Head of caudate nucleus (tissue), 42 donors: ENCODE measurements around the gene LIMS1.
"Not testable (repeated sequence)": the region's sequence is repeated elsewhere in the genome, so short reads cannot be mapped to it uniquely, and the experiment has no call there.

Source experiments
- DNase-seq, 42 donors: peaks; one replicate each; pipeline versions ENCODE4 v3.0.0 to v3.0.0-alpha.2; 2020 to 2021; ENCODE audit warnings: mixed read lengths in 7 of 42
- intact Hi-C: fragments of 100-400 bp; cut with DNase I; formaldehyde crosslinking; loops from one replicate; pipeline ENCODE4 v1.15.0; 2022

LIMS1 gene

DNA sequence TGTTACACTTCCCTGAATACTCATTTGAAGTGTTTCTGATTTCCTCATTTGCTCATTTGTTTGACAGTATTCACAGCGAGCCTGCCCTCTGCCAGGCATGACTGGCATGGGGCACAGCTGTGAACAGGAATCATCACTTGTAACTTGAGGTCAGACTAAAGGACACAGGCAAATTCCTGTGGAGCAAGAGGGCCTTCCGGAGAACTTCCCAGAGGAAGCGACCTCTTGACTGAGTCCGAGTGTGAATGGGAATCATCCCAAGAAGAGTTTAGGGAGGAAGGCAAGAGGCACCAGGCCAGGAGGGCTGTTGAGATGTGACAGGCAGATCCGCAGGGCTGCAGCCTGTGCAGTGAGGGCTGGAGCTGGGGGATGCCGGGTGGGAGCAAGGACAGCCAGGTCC lies 45.4 kb downstream of the LIMS1 start:
- intact Hi-C loops, result loop anchor here (5.0 to 10.0 kb wide), 3 partner anchors 135 to 645 kb away; partner anchors contain the start of gene GCC2
- peak in 1 of 42 donors; percentile 16 for DNase-seq

DNA sequence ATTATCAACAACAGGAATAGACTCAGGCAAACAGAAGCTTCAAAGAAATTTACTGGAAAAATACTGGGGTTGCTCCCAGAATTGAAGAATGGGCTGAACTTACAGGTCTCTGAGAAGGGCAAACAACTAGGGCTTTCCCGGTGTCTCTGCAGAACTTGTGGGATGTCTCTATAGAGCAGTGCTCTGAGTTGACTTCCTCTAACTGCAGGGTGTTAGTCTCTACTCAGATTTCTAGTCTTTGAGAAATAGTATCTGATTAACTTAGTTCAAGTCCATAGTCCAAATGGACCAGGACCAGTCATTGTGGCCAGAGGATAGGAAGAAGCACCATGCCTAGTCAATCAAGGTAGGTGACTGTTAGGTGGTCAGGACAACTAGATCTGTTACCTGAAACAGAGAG lies 45.8 kb downstream of the LIMS1 start:
- no peak for DNase-seq
- intact Hi-C loops, result loop anchor here (5.0 to 10.0 kb wide), 3 partner anchors 135 to 645 kb away; partner anchors contain the start of gene GCC2

DNA sequence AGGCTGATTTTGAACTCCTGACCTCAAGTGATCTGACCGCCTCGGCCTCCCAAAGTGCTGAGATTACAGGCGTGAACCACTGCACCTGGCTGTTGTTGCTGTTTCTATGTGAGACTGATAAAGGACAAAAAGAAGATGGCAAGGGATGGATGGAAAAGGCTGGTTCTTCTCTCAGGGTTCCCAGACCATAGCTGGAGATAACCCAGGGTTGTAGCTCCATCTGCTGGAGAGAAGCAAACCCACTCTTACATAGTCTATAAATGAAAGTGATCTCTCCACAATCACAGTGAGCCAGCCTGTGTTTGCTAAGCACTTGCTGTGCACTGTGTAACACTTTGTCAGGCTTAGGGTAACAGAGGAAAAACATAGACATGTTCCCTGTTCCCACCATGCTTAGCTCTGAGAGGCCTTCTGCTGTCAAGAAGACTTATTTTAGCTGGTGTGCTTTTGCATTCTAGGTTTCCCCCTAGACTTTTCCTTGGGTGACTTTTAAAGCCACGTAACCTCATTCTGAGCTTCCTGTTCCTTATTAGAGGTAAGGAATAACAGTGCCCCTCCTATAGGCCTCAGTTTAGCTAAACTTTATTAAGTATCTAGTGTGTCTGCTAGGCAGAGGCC lies 49.7 kb downstream of the LIMS1 start:
- intact Hi-C loops, result loop anchor here (5.0 to 10.0 kb wide), 3 partner anchors 139 to 649 kb away; partner anchors contain the start of gene GCC2
- DNase-seq, result peak in 38 of 42 donors; percentile 28 to 89 (median 74)

DNA sequence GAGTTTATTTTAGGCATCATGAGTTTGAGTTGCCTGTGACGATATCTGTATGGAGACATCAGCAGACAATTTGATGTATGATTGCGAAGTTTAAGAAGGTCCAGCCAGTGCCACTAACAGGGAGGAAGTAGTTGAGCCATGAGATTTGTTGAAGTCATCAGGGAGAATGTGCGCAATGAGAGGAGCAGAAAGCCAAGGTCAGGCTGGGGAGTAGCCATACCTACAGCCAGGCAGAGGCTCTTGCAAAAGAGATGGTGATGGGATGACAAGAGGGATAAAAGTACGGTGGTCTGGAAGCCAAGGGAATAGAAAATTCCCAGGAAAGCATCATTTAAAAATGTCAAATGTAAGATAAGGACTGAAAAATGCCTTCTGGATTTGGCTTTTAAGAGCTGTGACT lies 51.2 kb downstream of the LIMS1 start:
- DNase-seq, result no peak
- intact Hi-C loops, result loop anchor here (10.0 kb wide), 2 partner anchors 141 to 651 kb away; partner anchors contain the start of gene GCC2

DNA sequence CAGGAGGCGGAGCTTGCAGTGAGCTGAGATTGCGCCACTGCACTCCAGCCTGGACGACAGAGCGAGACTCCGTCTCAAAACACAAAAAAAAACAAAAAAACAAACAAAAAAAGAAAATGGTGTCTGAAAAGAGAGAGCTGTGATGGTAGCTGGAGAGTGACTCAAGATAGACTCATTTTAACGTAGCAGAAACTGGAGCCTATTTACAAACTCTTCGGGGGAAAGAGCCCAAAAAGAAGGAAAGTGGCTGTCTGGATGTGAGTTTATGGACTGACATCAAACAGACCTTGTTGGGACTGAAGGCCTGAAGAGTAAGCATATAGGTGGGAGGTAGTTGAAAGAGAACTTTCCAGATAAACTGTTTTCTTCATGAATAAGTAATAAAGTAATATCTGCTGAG lies 51.8 kb downstream of the LIMS1 start:
- no peak for DNase-seq
- intact Hi-C loops, result loop anchor here (10.0 kb wide), 2 partner anchors 141 to 651 kb away; partner anchors contain the start of gene GCC2

DNA sequence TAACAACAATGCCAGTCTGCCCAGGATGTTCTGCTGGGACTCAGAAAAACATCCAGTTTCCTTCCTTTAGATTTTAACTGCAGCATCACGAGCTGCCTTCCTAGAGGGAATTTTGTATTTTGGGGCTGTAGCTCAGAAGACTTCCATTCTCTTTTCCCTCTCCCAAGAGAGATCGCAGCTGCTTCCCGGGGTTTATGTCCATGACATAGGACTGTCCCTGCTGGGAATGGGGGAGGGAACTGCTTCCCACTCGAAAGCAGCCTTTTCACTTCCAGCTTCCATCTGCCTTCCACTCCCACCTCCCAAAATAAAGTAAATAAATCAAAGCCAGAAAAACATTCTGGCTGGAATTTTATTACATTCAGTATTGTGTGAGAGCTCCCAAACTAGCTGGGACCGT lies 52.4 kb downstream of the LIMS1 start:
- intact Hi-C loops, result loop anchor here (10.0 kb wide), 2 partner anchors 142 to 652 kb away; partner anchors contain the start of gene GCC2
- no peak for DNase-seq

DNA sequence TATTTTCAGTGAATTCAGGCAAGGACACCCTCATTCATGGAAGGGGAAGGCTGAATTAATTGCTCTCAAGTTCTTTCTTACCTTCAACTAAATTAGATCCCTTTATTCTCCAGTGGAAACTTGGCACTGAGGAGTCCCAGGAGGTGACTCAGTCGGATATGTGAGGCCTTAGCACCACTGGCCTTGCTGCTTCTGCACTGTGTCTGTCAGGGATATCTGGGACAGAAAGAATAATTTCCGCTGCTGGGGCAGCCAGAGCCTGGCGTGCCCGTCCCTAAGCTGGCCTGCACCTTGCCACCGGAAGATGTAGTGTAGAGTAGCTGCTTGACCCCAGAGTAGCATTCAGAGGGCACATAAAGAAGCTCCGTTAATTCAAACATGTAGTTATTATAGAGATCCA lies 53.4 kb downstream of the LIMS1 start:
- peak in 2 of 42 donors; percentile 37 to 59 for DNase-seq
- intact Hi-C loops, result loop anchor here (10.0 kb wide), 2 partner anchors 143 to 653 kb away; partner anchors contain the start of gene GCC2

DNA sequence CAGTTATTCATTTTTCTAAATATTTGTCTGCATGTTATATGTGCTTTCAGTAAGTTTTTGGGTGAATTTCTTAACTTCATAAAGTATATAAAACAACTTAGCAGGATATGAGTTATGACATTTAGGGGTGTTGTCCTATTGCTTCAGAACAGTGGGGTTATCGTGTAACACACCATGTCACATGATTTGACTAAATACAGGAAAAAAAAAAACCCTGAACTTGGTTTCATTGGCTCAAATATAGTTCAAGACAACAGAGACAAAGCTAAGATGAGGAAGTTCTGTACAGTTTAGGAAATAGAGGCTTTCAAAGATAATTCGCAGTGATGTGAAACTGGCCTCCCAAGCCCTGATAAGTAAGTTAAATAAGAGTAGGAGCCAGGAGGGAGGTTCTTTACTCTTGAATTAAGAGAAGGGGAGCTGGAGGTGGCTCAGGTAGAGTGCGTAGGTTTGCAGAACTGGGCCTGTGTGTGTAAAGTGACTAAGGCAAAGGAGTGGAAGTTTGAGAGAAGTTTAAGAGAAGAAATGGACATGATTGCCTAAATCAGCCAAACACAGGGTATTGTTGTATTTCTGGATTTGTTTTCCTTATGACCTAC lies 53.9 kb downstream of the LIMS1 start:
- intact Hi-C loops, result loop anchor here (10.0 kb wide), 2 partner anchors 143 to 653 kb away; partner anchors contain the start of gene GCC2
- DNase-seq, result no peak

DNA sequence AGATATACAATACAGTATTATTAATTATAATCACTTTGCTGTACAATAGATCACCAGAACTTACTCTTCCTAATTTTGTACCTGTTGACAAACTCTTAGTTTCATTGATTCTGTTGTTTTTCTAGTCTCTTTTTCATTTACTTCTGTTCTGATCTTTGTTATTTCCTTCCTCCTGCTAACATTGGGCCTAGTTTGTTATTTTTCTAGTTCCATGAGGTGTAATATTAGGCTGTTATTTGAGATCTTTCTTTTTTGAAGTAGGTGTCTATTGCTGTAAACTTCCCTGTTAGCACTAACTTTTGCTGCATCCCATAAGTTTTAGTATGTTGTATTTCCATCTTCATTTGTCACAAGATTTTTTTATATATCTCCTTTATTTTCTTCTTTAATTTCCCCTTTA lies 55.1 kb downstream of the LIMS1 start:
- no peak for DNase-seq
- intact Hi-C loops, result loop anchor here (10.0 kb wide), 2 partner anchors 145 to 655 kb away; partner anchors contain the start of gene GCC2

DNA sequence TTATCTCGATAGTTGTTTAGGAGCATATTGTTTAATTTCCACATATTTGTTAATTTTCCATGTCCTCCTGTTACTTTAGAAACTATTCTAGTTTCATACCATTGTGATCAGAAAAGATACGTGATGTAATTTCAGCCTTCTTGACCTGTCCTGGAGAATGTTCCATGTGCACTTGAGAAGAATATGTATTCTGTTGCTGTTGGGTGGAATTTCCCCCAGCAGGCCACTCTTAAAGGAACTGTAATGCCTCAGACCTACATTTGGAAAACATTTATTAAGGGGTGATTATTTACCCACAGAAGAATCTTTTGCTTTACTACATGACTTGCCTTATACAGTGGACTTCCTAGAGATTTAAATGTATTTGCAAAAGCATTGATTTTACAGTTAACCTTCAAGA lies 55.5 kb downstream of the LIMS1 start:
- intact Hi-C loops, result loop anchor here (10.0 kb wide), 2 partner anchors 145 to 655 kb away; partner anchors contain the start of gene GCC2
- DNase-seq, result no peak

DNA sequence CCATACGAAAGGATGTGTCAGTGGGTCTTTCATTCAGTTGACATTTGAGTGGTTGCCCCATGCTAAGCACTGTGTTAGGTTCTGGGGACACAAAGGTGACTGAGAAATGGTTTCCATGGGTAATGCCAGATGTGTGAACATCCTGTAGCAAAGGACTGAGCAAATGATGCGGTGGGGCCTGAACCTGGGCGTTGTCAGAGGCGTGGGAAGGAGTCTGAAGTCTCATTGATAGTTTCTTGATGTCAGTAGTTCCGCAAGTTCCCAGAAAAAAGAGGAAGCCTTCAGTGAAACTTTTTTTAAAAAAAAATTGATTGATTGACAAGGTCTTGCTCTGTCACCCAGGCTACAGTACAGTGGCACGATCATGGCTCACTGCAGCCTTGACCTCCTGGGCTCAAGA lies 56.9 kb downstream of the LIMS1 start:
- no peak for DNase-seq
- intact Hi-C loops, result no loop called here

DNA sequence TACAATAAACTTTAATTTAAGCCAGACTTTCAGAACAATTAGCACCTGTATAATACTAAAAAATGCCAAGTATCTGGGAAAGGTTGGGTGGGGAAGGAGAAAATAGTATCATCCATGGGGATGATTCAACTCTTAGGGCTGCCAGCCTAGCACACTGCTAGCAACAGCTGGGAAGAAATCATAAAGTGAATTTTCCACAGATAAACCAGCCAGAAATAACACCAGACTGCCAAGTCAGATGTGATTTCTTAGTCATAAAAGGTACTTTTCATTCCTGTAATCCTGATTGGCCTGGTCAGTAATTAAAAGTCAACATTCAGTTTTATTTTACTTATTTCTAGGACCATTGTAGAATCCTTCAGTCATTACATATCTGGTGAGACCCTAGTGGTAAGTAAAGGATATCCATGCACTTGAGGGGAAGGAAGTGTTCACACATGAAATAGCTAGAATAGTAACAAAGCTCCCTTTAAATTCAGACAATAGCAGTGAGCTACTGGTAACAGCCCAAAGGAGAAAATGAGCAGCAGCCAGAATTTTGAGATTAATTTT lies 59.4 kb downstream of the LIMS1 start:
- intact Hi-C loops, result no loop called here
- DNase-seq, result peak in 3 of 42 donors; percentile 29 to 50 (median 34)

DNA sequence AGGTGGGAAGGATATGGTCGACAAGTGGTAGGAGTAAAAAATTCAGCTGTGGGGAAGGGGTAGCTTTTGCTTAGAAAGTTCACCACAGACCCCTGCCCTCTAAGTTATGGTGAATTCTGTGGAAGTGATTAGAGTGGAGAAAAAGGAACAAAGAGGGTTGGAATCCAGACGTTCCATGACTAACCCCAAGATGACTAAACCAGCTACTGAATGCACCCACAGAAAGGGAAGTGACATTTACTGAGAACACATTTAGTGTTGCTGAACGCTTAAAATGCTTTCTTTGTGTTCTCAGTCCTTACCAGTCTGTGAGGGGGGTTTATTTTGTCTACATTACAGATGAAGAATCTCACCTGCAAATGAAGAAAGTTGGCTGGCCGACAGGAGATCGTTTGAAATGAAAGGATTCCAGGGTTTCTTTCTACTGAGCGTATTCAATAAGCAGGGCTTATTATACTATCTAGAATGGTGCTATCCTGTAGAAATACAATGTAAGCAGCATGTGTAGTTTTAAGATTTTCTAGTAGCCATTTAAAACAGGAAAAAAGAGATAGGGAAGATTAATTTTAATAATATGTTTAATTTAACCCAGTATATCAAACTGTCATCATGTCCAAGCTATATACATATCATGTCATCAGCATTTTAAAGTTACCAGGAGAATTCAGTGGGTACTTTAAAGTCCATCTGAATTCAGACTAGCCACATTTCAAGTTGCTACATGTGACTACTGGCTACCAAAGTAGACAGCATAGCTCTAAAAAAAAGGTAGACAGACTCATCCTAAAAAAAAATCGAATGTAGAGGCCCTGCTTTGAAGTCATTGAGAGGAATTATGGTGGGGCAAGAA lies 60.1 kb downstream of the LIMS1 start:
- intact Hi-C loops, result no loop called here
- DNase-seq, result peak in 9 of 42 donors; percentile 36 to 73 (median 53)

DNA sequence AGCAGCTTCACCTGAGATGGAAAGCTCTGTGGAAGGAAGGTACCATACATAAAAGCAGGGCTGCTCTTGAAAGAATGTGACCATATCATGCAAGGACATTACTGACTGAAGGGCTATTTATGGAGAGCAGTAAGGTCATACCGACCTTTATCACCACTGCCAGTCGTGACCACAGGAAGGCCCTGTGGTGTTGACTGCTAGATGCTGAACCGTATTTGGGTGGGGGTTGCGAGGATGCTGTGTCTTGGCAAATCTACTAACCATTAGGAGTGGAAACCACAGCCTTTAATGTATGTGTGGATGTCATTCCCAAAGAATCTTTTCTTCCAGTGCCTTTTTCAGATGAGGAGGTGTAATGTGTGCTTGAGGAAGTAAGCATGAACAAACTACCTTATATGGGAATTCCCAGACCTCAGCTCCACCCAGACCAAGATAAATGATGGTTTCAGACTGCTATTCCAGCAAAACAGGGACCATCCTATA lies 60.8 kb downstream of the LIMS1 start:
- intact Hi-C loops, result no loop called here
- no peak for DNase-seq

DNA sequence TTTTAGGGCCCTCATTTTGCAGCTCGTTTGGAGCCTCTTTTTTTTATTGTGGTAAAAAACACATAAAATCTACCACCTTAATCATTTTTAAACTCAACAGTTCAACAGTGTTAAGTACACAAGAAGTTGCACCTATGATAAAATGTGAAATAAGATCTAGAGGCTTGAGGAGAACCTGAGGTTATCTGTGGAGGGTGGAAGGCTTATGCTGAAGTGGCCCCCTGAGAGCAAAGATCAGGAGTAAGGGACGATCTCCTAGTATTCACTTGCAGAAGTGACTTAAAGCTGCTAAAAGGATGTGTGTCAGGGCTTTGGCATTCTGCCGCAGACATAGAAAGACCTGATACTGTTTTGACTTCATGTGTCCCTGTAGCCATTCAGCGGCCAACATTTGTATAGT lies 61.5 kb downstream of the LIMS1 start:
- intact Hi-C loops, result not testable (repeated sequence)

DNA sequence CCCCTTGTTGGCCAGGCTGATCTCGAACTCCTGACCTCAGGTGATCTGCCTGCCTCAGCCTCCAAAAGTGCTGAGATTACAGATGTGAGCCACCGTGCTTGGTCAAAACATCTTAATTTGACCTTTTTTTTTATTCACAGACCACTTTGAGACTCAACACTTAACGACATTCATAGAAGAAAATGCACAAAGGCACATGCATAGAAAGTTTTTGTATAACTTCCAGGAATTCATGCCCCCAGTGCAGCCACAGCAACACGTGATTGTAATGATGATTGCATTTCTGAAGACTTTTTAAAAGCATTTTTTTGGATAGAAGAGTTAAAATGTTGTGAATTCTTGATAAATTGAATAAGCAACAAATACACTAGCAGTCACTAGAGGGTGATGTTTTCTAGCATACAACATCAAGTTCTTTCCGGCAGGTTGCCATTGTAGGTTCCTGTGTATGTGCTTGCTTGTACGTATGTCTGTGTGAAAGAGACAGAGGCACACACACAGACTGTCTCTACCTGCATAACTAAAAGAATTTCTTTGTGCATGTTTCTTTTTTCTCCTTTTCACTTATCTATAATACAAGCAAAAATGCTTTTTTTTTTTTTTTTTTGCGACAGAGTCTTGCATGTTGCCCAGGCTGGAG lies 63.0 kb downstream of the LIMS1 start:
- intact Hi-C loops, result not testable (repeated sequence)
- DNase-seq, result peak in 7 of 42 donors; percentile 24 to 60 (median 47)

More for the DNA sequence above, 61.5 kb downstream of the LIMS1 start:
- not testable (repeated sequence) for DNase-seq

DNA sequence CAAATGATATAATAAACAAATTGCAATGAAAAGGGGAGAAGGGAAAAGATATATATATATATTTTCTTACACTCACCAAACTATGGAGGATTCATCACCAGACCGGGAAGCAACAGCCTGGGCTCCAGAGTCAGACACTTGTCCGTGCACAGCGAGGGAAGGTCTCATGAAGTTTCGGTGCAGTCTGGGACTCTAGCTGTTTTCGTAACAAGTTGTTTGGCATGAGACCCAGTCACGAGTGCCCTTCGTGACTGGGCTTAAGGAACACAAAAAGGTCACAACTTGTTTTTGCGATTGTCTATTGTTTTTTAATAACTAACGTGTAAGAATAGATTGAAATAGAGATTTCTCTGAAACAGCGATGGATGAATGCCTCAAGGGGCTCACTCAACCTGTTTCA lies 66.9 kb downstream of the LIMS1 start:
- DNase-seq, intact Hi-C loops: not testable (repeated sequence)

DNA sequence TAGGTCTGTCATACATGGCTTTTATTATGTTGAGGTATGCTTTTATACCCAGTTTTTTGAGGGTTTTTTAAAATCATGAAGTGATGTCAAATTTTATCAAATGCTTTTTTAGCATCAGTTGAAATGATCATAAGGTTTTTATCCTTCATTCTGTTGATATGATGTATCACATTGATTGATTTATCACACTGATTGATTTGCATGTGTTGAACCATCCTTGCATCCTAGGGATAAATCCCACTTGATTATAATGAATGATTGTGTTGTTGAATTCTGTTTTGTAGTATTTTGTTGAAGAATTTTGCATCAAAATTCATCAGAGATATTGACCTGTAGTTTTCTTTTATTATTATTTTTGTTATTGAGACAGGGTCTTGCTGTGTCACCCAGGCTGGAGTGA lies 68.2 kb downstream of the LIMS1 start:
- intact Hi-C loops, result no loop called here
- no peak for DNase-seq
